ENCODE results near the gene NOVA1. TPM values are rescaled to one million over a fixed set of nuclear protein-coding genes. Genes with fewer than 3 reads are reported as not detected.

Gene NOVA1
- total and polyA plus RNA-seq, 12 donors, result 1.3 to 8.9 (median 3.4) TPM

DNA sequence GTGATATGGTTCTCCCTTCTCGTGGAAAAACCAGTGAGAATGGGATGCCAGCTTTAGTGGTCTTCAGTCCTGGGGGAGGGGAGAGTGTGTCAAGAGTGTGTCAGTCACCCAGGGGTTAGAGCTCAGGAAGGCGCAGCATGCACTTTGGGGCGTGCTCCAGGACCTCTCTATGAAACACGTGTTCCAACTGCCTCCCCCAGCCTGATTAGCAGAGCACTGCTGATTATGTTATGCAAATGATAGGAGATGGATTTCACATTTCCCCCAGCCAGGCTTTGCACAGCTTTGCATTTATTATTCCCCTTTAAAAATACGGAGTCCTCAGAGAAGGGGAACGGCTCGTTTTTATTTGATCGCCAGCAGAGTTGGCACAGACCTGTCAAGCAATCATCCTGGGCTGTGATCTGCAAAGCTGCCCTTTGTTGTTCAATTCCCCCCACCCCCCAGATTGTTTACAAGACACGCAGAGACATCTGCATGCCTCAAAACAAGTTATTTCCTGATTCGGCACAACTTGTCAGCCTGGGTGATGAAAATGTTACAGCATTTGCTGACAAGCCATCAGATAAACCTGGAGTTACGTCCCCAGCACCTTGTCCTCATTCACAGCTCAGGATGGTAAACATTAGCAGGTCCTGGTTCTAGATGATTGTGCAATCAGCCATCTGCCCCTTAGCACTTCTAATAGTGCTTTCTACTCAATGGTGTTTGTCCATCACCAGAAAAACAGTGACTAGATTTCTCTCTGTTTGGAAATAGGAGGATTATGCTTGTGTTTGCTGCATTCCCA is 196.5 kb downstream of the NOVA1 start:
- ATAC-seq, result no peak
- WGBS, 2 donors, result 36 to 38% methylated on average over 11 of the region's 11 CpGs

DNA sequence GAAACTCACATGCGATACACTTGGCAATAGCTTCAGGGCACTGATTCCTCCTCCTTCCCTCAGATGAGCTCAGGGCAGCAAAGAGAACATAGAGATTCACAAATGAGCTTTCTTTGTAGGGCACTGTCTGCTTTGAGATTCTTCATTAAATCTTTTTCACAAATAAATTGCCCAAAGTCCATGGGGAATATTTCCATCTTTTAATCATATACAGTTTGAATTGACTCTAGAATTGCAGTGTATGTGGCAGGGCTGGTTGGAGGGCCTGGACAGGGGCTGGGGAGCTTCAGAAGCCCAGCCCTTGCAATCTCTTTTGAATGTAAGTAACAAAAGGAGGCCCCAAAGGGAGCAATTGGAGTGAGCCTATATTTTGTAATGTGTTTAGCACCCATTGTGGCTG is 197.5 kb downstream of the NOVA1 start:
- 81 to 91% methylated on average over 1 of the region's 1 CpG for WGBS, 2 donors
- Histone ChIP-seq H3K4me3 (no peak overlapping the region), H3K27me3 (peaks cover 0 to 6% (median 0%) of the 10 kb centered on the region in 7 donors), H3K36me3 (no peaks in the 10 kb centered on the region), H3K9me3 (no peaks in the 10 kb centered on the region), H3K4me1 (no peaks in the 10 kb centered on the region), H3K27ac (no peak overlapping the region)
- intact Hi-C loops (cut with DNase I), result no loop called here
- no peak for ATAC-seq
- DNase-seq, result no peak
- TF ChIP-seq, protein P1, sequence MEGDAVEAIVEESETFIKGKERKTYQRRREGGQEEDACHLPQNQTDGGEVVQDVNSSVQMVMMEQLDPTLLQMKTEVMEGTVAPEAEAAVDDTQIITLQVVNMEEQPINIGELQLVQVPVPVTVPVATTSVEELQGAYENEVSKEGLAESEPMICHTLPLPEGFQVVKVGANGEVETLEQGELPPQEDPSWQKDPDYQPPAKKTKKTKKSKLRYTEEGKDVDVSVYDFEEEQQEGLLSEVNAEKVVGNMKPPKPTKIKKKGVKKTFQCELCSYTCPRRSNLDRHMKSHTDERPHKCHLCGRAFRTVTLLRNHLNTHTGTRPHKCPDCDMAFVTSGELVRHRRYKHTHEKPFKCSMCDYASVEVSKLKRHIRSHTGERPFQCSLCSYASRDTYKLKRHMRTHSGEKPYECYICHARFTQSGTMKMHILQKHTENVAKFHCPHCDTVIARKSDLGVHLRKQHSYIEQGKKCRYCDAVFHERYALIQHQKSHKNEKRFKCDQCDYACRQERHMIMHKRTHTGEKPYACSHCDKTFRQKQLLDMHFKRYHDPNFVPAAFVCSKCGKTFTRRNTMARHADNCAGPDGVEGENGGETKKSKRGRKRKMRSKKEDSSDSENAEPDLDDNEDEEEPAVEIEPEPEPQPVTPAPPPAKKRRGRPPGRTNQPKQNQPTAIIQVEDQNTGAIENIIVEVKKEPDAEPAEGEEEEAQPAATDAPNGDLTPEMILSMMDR (IDR thresholded peaks at IDR 0.05), result no peak

More for the DNA sequence above, 196.5 kb downstream of the NOVA1 start:
- no peaks in the 10 kb centered on the region for H3K4me1 ChIP-seq
- H3K36me3 ChIP-seq, result no peaks in the 10 kb centered on the region
- no peak for DNase-seq
- H3K9me3 ChIP-seq, result no peaks in the 10 kb centered on the region
- peaks cover 0 to 6% (median 0%) of the 10 kb centered on the region in 7 donors for H3K27me3 ChIP-seq
- H3K4me3 ChIP-seq, result no peak overlapping the region
- H3K27ac ChIP-seq, result no peak overlapping the region
- TF ChIP-seq, protein P1 (IDR thresholded peaks at IDR 0.05), result no peak
- intact Hi-C loops (cut with DNase I), result no loop called here

DNA sequence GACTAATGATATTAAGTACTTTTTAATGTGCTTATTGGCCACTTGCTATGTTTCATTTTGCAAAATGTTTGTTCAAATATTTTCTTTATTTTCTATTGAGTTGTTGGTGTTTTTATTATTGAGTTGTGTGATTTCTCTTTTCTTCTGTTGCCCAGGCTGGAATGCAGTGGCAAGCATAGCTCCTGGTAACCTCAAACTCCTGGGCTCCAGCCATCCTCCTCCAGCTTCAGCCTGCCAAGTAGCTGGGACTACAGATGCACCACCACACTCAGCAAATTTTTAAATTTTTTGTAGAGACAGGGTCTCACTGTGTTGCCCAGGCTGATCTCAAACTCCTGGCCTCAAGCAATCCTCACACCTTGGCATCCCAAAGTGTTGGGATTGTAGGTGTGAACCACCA is 199.2 kb downstream of the NOVA1 start:
- peaks cover 0 to 6% (median 0%) of the 10 kb centered on the region in 7 donors for H3K27me3 ChIP-seq
- no peaks in the 10 kb centered on the region for H3K36me3 ChIP-seq
- DNase-seq (no peak), ATAC-seq (no peak)
- H3K4me1 ChIP-seq, result no peaks in the 10 kb centered on the region
- no peaks in the 10 kb centered on the region for H3K9me3 ChIP-seq
- TF ChIP-seq, protein P1 (IDR thresholded peaks at IDR 0.05), result no peak
- intact Hi-C loops (cut with DNase I), result loop anchor here in 5 of 10 donors (5.0 to 10.0 kb wide), 3 partner anchors 196 to 589 kb away; partner anchors contain the start of gene NOVA1 (in 1 of the 5)
- H3K27ac ChIP-seq, result no peak overlapping the region
- H3K4me3 ChIP-seq, result no peak overlapping the region
